Activated CD8-positive, alpha-beta memory T cell treated with anti-CD3 and anti-CD28 coated beads for 24 hours (primary cell): ENCODE results near the gene BCL11A.

Experiments
- DNase-seq: peaks from one replicate; pipeline ENCODE4 v3.0.0-alpha.2; 2020

The BCL11A gene

GRCh38 chr2:60523963-60524362, 29.5 kb downstream of the BCL11A start:
- DNase-seq = no peak

- no peak for DNase-seq
Observed at GRCh38 chr2:60522462-60522861, 31.0 kb downstream of the BCL11A start.

GRCh38 chr2:60521626-60522025, 31.8 kb downstream of the BCL11A start:
- DNase-seq = no peak

- no peak for DNase-seq
Observed at GRCh38 chr2:60520917-60521539, 32.4 kb downstream of the BCL11A start.

GRCh38 chr2:60520151-60520876, 33.1 kb downstream of the BCL11A start:
- DNase-seq = no peak

- no peak for DNase-seq
Observed at GRCh38 chr2:60519231-60519863, 34.1 kb downstream of the BCL11A start.

- DNase-seq = no peak
Observed at GRCh38 chr2:60518567-60518966, 34.9 kb downstream of the BCL11A start.

GRCh38 chr2:60517446-60517845, 36.0 kb downstream of the BCL11A start:
- DNase-seq = no peak

GRCh38 chr2:60516826-60517225, 36.6 kb downstream of the BCL11A start:
- no peak for DNase-seq

GRCh38 chr2:60516383-60516811, 37.1 kb downstream of the BCL11A start:
- DNase-seq = no peak

- peak; percentile 62 for DNase-seq
Observed at GRCh38 chr2:60515721-60516226, 37.7 kb downstream of the BCL11A start.

GRCh38 chr2:60513996-60514395, 39.5 kb downstream of the BCL11A start:
- DNase-seq = no peak

- no peak for DNase-seq
Observed at GRCh38 chr2:60513191-60513590, 40.3 kb downstream of the BCL11A start.

- DNase-seq = no peak
Observed at GRCh38 chr2:60512641-60513040, 40.8 kb downstream of the BCL11A start.

- DNase-seq = no peak
Observed at GRCh38 chr2:60512062-60512622, 41.3 kb downstream of the BCL11A start.

GRCh38 chr2:60510713-60511112, 42.7 kb downstream of the BCL11A start:
- DNase-seq = no peak

- no peak for DNase-seq
Observed at GRCh38 chr2:60509066-60509465, 44.4 kb downstream of the BCL11A start.

- no peak for DNase-seq
Observed at GRCh38 chr2:60508339-60508917, 45.0 kb downstream of the BCL11A start.

- DNase-seq = no peak
Observed at GRCh38 chr2:60507211-60507965, 46.1 kb downstream of the BCL11A start.

- no peak for DNase-seq
Observed at GRCh38 chr2:60505880-60506260, 47.6 kb downstream of the BCL11A start.

- DNase-seq = no peak
Observed at GRCh38 chr2:60505240-60505879, 48.1 kb downstream of the BCL11A start.

GRCh38 chr2:60504049-60504448, 49.4 kb downstream of the BCL11A start:
- DNase-seq = no peak
